HG02798 (cell line): ENCODE results near the gene RPP30.

Experiments
- ATAC-seq: cut with Tn5 transposase; IDR thresholded peaks from one replicate; pipeline ENCODE4 v1.9.1; 2021; ENCODE audit warnings: mild to moderate bottlenecking; ENCODE audit not compliant: unreplicated experiment, poor library complexity

RPP30 gene

DNA sequence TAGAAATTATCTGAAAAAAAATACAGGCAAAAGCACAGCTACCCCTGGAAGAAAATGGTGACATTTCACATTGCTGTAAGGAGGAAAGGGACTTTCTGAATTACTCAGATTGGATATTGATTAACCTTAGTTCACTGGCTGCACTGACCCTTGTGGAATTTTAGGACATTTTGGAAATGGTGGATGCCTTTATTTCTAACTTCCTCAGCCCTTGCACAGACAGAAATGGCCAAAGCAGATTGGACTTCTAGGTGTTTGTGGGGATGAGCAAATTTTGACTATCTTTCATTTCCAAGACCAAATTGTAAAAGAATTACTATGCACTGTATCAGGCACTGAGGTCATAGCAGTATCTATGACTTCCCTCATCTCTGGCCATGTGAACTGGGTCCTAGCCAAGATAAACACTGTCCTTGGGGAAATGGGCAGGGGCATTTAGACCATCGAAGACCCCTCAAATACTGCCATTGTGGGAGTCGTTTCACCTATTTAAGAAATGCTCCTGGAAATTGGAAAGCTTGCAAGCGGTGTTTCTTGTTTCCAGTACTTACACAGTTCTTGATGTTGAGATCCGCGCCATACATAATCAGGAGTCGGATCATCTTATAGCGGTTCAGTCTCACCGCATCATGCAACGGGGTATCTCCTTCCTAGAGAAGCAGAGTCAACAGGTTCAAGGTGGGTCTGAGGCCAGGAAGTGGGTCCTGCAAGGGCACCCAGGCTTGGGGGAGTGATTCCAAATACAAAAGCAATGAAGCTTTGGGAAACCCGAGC is 43.4 kb downstream of the RPP30 start:
- ATAC-seq: no peak

DNA sequence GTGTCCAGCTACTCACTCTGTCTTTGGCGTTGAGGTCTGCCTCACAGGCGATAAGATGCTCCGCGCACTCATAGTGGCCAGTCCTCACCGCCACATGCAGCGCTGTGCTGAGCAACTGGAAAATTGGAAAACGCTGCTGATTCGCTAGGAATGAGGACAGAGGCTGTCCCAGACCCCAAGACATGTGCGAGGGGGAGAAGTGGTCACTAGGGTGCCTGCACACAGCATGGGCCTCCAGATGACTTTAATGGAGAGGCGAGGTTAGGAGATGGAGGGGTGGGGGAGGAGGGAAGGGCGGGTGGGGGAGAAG is 43.9 kb downstream of the RPP30 start:
- ATAC-seq: no peak

DNA sequence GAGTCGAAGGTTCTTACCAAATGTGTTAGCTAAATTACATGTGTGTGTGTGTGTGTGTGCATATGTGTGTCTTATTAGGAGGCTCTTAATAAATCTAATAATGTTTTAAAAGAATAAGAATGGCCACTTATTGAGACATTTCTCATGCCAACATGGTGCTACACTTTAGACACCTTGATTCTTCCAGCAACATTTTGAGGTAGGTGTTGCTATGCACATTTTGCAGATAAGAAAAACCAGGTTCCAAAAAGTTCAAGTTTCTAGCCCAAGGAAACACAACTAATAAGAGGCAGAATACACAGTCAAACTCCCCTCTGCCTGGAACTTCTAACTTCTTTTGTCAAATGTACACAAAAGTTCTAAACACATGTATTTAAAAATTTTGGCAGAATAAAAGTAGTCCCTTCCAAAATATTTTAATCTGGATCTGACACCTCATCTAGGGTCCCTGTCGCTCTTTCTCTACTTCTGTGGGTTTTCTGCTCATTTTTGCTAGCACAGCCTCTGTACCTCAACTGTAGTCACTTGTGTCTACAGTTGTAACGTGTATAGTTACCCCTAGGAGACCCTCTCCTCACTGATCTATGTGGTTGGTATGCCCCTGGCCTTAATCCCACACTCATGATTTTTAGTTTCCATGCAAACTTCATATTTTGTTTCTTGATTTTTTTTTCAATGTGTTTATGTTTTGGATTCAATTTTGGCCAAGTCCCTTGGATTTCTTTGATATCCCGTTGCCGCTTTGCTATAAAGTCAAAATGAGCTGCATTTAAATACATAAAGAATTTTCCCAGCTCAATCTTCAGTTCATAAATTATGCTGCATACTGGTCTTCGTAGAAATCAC is 44.8 kb downstream of the RPP30 start:
- ATAC-seq: no peak

DNA sequence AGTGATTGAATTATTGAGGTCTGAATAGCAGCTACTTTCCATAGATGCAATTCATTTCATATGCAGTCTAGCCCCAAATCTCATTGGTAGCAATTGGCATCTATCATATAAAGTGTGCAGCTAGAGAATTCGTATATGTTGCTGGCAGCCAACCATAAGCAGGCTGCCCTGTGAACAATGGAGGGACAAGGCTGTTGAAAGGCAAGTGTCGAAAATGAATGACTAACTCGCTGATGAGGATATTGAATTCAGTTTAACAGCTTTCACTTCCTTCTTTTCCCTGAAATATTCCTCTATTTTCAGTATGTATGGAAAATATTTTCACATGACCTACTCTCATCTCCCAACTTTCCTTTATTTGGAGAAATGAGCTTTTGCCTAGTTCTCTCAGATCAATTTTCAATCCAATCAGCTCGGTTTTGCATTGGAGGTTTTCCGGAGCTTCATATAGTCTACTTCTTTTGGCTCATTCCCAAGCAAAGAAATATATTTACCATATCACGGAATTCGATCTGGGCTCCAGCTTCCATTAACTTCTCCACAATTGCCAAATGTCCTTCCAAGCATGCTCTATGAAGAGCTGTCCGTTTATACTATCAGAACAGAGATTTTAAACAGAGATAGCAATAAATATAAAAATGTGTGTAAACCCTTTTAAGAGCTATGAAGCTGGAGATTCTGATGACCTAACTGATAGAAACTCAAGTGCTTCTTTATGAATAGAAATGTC is 45.6 kb downstream of the RPP30 start:
- no peak for ATAC-seq

DNA sequence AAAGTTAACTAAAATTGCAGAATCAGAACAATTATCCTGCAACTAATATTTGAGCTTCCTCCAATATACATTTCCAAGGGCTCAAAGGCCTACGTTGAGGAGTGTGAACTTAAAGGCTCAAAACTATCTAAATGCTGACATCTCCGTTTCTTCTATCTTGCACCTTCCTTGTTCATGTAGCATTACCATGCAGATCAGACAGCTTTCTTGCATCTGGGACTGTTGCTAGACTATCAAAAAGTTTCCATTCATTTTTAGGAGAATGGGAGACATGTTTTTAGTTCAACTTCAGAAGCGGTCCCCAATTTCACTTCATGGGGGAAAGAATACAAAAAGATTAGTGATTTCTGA is 46.2 kb downstream of the RPP30 start:
- ATAC-seq: no peak

DNA sequence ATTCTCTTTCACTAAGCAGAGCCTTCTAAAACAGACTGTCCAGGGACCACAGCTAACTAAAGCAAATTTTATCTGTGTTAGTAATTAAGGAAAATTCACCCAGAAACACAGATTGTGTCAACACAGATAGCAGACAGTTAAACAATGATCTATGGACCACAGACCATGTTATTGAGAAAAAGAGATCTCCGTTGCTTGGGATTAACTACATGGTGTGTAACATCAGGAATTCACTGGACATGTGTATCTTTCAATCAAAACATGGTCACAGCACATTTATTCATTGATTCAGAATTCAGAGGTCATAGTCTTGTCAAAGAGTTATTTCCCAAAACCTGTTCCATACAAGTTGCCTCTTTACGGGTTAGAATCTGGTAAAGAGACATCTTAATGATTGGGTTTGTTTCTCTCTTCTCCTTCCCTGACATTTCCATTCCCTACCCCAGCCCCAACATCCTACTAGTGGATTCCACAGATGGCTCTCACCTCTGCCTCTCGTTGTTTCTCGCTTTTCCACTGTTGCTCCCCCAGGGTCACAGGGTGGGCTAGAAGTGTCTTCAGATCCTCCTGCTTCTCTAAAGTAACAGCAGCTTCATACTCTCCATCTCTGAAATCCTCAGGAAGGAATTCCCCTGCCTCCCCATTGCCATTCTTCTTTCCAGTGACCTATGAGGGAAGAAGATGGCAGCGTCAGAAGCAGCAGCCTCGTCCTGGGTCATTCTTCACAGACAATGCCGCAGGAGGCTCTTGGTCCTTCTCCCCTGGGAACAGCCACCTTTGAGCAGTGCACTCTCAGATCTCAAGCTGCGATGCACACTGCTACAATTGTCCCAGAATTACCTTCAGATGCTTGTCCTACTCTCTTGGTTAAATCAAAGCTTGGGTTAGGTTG is 48.2 kb downstream of the RPP30 start:
- no peak for ATAC-seq

DNA sequence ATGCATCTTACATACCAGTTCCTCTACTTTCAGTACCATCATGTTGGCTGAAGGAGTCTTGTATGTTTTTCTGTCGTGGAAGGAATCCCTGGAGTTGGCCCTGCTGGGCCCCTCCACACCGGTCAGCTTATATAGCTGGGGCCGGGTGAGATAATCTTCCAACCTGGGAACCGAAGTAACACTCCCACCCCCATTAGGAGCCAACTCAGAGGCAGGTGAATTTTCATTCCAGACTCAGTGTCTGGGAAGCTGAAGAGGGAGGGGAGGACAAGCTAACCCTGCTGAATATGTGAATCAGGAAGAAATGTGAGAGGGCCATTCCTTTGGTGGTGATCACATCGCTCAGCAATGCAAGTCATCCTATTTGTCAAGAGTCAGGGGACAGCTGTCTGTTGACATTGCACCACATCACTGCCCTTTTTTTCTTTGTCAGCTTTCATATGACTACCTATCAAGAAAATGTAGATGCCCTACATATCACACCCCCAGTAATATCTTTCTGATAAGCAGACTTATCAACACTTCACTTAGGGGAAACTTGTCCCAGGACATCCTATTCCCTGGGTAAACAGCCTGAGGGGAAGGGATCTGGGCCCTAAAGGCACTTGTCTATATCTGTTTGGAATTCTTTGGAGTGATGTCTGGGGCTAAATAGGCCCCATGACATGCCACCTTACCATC is 49.4 kb downstream of the RPP30 start, which contains the start of gene ANKRD1:
TSS of gene ANKRD1 (minus strand) at position 102 of the 681 bp plus-strand sequence. CDS start at position 42, 60 bp downstream.
- no peak for ATAC-seq

DNA sequence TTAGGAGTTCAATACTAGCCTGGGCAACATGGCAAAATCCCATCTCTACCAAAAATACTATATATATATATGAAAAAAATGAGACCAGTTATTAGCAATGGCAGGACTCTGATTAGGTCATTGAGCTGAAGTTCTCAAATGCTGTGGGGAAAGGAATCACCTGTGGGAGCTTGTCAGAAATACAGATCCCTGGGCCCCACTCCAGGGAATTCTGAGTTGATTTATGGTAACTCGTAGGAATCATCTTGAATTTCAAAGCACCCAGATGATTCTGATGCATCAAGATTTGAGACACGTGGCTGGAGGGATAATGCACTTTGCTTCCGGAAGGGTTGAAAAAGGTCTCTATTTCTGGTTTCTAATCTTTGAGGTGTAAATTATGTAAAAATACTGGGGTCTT is 50.1 kb downstream of the RPP30 start:
- ATAC-seq: no peak

DNA sequence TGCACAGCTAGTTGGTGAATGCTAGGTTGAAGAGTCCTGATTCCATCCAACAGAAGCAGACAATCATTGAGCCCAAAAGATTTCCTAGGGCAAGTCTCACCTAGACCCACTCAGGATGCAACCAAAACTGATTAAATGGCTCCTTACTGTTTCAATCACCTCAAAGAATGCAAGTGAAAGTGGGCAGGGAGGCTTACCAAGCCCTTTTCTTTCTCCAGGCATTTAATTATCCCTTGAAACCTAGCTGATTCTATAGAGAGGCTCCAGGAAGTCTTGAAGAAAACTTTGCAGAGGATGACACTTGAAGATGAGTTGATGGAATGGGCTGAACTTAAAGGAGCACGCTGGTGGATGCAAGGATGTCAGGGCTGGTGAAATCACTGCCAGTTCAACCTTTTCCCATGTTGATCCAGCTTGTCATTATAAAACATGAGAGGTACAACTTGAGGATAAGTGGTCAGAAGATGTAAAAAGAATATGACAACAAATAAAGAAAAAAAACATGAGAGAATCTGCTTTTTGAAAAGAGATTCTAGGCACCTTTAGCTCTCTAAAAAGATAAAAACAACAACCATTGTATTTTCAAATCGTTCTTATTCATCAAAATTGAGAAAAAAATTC is 51.4 kb downstream of the RPP30 start:
- no peak for ATAC-seq

DNA sequence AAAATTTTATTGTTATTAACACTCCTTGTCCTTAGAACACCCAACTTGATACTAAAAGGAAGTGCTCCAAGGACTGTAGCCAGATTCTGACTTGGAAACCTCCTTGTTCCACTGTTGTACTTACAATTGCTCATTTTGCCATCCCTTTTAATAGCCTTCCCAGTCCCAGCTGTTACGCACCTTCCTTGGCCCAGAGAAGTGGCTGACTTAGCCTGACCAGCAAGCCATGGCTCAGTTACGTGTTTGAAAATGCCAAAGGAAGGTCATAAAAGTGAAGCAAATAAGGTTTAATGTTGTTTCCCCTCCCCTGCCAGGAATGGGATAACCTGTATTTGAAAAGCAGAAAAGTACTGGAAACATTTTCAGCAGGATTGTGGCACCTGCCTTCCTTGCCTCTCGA is 52.8 kb downstream of the RPP30 start:
- ATAC-seq: no peak

DNA sequence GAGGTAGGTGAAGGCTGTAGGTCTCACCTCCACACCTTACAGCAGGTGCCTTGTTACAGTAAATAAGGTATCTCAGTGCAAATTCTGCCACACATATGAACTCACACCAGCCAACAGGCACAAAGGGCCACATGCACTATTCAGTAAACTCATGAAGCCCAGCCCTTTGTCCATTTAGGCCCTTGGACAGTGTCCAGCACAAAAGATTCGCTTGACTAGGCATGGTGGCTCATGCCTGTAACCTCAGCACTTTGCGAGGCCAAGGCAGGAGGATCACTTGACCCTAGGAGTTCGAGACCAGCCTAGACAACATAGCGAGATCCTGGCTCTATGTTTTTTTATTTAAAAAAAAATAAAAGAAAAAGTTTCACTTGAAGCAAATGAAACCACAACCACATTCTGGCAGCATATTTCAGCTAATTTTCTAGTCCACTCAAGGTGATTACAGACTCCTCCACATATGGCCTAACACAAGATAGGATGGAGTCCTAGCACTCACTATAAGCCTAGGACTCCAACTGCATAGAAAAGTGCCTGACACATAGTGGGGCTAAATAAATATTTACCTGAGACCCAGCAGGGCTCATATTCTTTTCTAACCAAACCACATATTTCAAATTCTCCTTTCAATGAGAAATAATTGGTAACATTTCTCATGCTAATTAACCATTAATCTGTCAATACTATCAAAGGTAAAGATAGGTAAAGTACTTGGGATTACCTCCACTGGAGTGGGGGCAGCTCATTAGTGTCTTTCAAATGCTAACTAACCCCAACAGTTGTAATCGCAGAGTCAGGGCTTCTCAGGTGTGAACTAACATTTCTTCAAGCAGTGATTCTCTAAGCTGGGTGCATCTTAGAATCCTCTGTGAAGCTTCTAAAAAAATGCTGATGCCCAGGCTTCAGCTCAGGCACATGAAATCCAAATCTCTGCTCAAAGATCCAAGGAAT is 53.6 kb downstream of the RPP30 start:
- no peak for ATAC-seq

DNA sequence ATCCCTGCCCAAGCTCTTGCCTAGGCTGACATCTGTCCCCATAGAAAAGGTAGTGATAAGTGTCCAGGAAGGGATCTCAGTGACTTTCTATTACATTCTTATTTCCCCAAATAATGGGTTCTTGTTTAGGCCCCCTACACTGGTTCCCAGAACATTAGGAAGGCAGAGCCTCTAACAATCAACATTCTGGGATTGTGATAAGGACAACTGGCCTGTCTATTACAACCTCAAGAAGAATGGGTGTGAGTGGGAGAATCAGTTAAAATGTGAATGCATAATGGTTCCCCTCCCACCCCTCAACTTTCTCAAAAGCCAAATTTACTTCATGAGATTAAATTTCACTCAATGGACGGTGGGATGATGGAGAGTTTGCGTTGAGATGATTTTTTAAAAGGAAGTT is 55.5 kb downstream of the RPP30 start:
- ATAC-seq: no peak

DNA sequence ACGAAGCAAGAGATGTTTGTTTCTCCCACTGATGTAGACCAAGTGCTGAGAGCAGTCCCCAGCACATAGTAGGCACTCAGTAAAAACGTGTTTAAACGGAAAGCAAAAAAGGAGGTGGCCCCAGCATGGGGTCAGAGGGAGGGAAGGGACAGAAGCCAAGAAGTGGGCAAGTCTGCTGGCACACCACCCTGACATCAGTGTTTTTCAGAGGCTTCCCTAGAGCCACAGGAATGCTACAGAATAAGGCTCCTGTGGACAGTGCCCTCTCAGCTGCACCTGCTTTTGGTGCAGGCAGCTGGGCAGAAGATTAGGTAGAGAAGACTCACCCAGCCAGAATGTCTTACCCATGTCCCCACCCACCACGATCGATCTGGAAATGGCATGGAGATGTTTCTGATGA is 57.4 kb downstream of the RPP30 start:
- ATAC-seq: no peak

DNA sequence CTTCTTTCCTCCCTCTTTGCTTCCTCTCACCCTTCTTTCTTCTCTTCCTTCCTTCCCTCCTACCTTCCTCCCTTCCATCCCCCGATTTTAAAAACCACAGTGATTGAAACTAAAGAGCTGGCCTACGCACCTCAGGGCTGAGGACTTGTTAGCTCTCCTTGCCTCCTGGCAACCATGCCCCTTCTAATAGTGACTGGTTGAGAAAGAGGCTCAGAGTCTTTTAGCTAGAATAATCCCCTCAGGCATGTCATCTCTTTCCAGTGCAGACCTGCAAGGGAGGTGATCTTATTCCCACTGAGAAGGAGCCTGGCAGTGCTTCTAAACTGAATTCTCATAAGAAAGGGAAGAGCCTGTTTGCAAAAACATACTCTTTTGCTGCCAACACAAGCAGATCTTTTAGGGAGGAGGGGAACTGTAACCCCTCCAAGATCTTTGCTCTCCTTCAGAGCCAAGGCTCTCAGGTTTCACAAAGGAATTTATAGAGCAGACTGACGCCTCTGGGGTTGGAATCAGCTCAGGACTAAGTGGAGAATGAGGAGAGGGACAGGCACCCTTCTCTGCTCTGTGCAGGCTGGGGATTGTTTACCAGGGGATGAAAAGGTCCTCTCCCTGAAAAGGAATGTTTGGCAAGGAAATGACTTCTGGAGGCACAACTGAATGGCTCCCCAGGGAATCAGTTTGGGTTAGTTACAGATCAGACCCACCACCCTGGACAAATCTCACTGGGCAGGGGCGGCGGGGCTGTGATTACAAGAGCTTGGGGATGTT is 58.5 kb downstream of the RPP30 start:
- no peak for ATAC-seq

DNA sequence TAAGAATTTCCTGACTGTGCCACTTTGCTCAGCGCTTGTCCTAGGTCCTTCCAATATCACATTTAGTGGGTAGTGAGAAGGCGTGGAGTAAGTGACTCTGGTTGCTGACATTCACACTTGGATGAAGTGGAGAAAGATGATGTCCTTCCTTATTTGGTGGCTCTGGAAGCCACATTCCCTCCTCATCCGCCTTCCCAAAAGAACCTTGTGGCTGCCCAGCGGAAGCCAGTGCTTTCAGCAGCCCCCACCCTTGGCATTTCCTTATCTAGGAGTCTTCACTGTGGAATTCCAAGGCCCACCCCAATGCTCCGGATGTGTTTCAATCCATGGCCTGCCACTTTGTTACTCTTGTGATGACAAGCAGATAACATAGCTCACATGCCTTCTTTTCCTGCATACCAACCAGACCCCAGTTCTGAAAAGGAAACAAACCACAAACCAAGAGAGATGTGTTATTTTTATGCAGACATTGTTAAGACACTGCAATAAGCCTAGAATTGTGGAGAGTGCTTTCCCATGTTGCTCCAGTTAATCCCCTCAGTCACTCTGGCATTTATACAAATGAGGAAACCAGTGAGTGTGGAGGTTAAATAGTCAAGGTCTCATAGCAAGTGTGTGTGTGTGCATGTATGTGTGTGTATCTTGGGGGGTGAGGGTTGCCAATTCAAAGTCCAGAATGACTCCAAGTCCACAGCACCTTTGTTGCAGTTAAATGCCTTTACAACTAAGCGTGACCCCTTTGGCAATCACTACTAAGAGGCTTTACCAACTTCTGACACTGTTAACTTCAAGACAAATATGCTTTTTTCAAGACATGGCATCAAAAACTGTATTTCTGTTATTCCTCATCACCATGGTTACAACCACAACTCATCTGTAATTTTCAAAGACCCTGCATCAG is 59.4 kb downstream of the RPP30 start:
- no peak for ATAC-seq

DNA sequence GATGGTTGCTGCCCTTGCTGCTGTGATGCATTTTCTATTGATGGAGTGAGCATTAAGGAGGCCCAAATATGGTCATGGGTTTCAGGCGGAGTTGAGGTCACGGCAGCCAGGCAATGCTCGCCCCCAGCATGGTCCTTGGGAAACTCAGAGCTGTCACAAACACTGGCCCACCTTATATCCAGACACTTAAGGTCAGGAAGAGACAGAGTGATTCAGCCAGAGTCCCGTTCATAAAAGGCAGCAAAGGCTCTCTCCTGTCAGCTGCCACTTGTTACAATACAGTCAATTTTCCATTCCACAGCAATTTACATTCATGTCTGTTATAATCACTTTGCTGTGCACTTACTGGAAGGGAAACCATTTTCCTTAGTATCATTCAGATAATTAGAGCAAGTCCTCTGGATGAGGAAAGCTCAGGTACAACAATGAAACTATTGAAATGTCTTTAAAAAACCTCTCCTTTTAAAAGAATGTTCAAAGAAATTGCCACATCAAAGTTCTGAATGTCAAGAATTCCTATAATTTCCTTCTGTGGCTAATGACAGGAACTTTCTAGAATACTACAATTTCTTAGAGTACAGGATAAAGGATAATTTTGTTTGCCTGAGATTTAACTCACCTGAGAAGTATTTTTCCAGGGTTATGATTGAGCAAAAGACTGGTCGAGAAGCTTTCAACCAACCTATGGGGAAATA is 64.0 kb downstream of the RPP30 start:
- no peak for ATAC-seq
